ENCODE results near the gene PPP1R3A. TPM values are rescaled to one million over a fixed set of nuclear protein-coding genes. Genes with fewer than 3 reads are reported as not detected.

PPP1R3A gene
- total RNA-seq, 1 experiment from 2014 or later: not detected

GRCh38 chr7:113904521-113904920, 14.3 kb downstream of the PPP1R3A start:
- H3K36me3 Mint-ChIP-seq (ENCODE audit: insufficient read depth, unreplicated experiment): no peaks in the 10 kb centered on the region
- BruUV-seq (replicated peaks): no TSS peak
- ChIA-PET POLR2A (no interaction called here), CTCF (interaction anchor here (0.9 kb wide), 1 partner anchor 10 kb away, joined by 3 read pairs; no protein-coding TSS in a partner anchor)
- TF ChIP-seq CTCF (IDR thresholded peaks at IDR 0.05; ENCODE audit: unreplicated experiment): no peak
- H3K9me3 Mint-ChIP-seq (ENCODE audit: unreplicated experiment): no peaks in the 10 kb centered on the region
- H3K4me1 Mint-ChIP-seq (ENCODE audit: insufficient read depth, unreplicated experiment): no peaks in the 10 kb centered on the region
- H3K4me3 Mint-ChIP-seq (ENCODE audit: unreplicated experiment): no peak overlapping the region
- DNase-seq (ENCODE audit: unreplicated experiment): no peak
- peaks cover 71% of the 10 kb centered on the region for H3K27me3 Mint-ChIP-seq (ENCODE audit: insufficient read depth, unreplicated experiment)
- H3K27ac Mint-ChIP-seq (ENCODE audit: low read depth, unreplicated experiment): no peak overlapping the region
- intact Hi-C loops (cut with micrococcal nuclease): no loop called here

GRCh38 chr7:113892818-113893217, 26.0 kb downstream of the PPP1R3A start:
- BruUV-seq (replicated peaks): no TSS peak
- ChIA-PET CTCF (interaction anchor here (0.5 to 1.9 kb wide), 2 partner anchors 14 to 1589 kb away, joined by 4 to 6 read pairs; no protein-coding TSS in a partner anchor), POLR2A (interaction anchor here (0.7 kb wide), 1 partner anchor 15 kb away, joined by 3 read pairs; no protein-coding TSS in a partner anchor)
- Mint-ChIP-seq H3K4me3 (ENCODE audit: unreplicated experiment) (no peak overlapping the region), H3K4me1 (ENCODE audit: insufficient read depth, unreplicated experiment) (no peaks in the 10 kb centered on the region), H3K9me3 (ENCODE audit: unreplicated experiment) (no peaks in the 10 kb centered on the region), H3K27me3 (ENCODE audit: insufficient read depth, unreplicated experiment) (peaks cover 45% of the 10 kb centered on the region), H3K27ac (ENCODE audit: low read depth, unreplicated experiment) (no peak overlapping the region), H3K36me3 (ENCODE audit: insufficient read depth, unreplicated experiment) (no peaks in the 10 kb centered on the region)
- intact Hi-C loops (cut with micrococcal nuclease): no loop called here
- no peak for DNase-seq (ENCODE audit: unreplicated experiment)
- no peak for TF ChIP-seq CTCF (IDR thresholded peaks at IDR 0.05; ENCODE audit: unreplicated experiment)

- TF ChIP-seq CTCF (IDR thresholded peaks at IDR 0.05; ENCODE audit: unreplicated experiment): no peak
- ChIA-PET CTCF (no interaction called here), POLR2A (no interaction called here)
- peaks cover 45% of the 10 kb centered on the region for H3K27me3 Mint-ChIP-seq (ENCODE audit: insufficient read depth, unreplicated experiment)
- no peak overlapping the region for H3K4me3 Mint-ChIP-seq (ENCODE audit: unreplicated experiment)
- no peaks in the 10 kb centered on the region for H3K4me1 Mint-ChIP-seq (ENCODE audit: insufficient read depth, unreplicated experiment)
- no peak overlapping the region for H3K27ac Mint-ChIP-seq (ENCODE audit: low read depth, unreplicated experiment)
- H3K9me3 Mint-ChIP-seq (ENCODE audit: unreplicated experiment): no peaks in the 10 kb centered on the region
- intact Hi-C loops (cut with micrococcal nuclease): no loop called here
- no peaks in the 10 kb centered on the region for H3K36me3 Mint-ChIP-seq (ENCODE audit: insufficient read depth, unreplicated experiment)
- DNase-seq (ENCODE audit: unreplicated experiment): peak; percentile 43
- no TSS peak for BruUV-seq (replicated peaks)
Measured at GRCh38 chr7:113891828-113892227, 27.0 kb downstream of the PPP1R3A start.

GRCh38 chr7:113891031-113891350, 27.8 kb downstream of the PPP1R3A start:
- BruUV-seq (replicated peaks): no TSS peak
- H3K4me3 Mint-ChIP-seq (ENCODE audit: unreplicated experiment): no peak overlapping the region
- H3K27ac Mint-ChIP-seq (ENCODE audit: low read depth, unreplicated experiment): no peak overlapping the region
- ChIA-PET CTCF (no interaction called here), POLR2A (no interaction called here)
- peaks cover 45% of the 10 kb centered on the region for H3K27me3 Mint-ChIP-seq (ENCODE audit: insufficient read depth, unreplicated experiment)
- intact Hi-C loops (cut with micrococcal nuclease): no loop called here
- no peaks in the 10 kb centered on the region for H3K36me3 Mint-ChIP-seq (ENCODE audit: insufficient read depth, unreplicated experiment)
- H3K4me1 Mint-ChIP-seq (ENCODE audit: insufficient read depth, unreplicated experiment): no peaks in the 10 kb centered on the region
- TF ChIP-seq CTCF (IDR thresholded peaks at IDR 0.05; ENCODE audit: unreplicated experiment): no peak
- DNase-seq (ENCODE audit: unreplicated experiment): no peak
- H3K9me3 Mint-ChIP-seq (ENCODE audit: unreplicated experiment): no peaks in the 10 kb centered on the region
